GM23338 (cell line): ENCODE data around the gene CRYL1. TPM values are rescaled to one million over a fixed set of nuclear protein-coding genes. Genes with fewer than 3 reads are reported as not detected.

Experiments
- ATAC-seq: fragments of 200-7000 bp; cut with Tn5 transposase; 3 replicates; pipeline ENCODE4 v1.9.1; 2020
- DNase-seq: peaks from one replicate; pipeline ENCODE4 v3.0.0-alpha.2; 2015; ENCODE audit warnings: low spot score
- H2AFZ ChIP-seq: fragments of 200-600 bp; sonication (generic); 2 replicates; pipeline ENCODE4 v1.8.0; 2016; ENCODE audit warnings: antibody characterized with exemption, mild to moderate bottlenecking, moderate library complexity
- H3F3A ChIP-seq: fragments of 200-600 bp; sonication (generic); replicated peaks from 2 replicates; pipeline ENCODE4 v1.8.0; 2017; ENCODE audit warnings: antibody characterized with exemption, mixed run types, low read depth
- H3K27ac ChIP-seq: fragments of 200-600 bp; sonication (generic); 2 replicates; pipeline ENCODE4 v1.6.1; 2016; ENCODE audit warnings: low read depth
- H3K27me3 ChIP-seq: fragments of 200-600 bp; sonication (generic); 2 replicates; pipeline ENCODE4 v1.8.0; 2016; ENCODE audit warnings: mild to moderate bottlenecking, mixed run types, moderate library complexity; ENCODE audit not compliant: insufficient read depth
- H3K36me3 ChIP-seq: fragments of 200-600 bp; sonication (generic); 2 replicates; pipeline ENCODE4 v1.8.0; 2016; ENCODE audit warnings: mild to moderate bottlenecking; ENCODE audit not compliant: insufficient read depth
- H3K4me1 ChIP-seq: fragments of 200-600 bp; sonication (generic); 2 replicates; pipeline ENCODE4 v1.8.0; 2016; ENCODE audit warnings: mild to moderate bottlenecking, moderate library complexity; ENCODE audit not compliant: insufficient read depth
- H3K4me2 ChIP-seq: fragments of 200-600 bp; sonication (generic); 2 replicates; pipeline ENCODE4 v1.7.1; 2017; ENCODE audit warnings: mixed run types
- H3K4me3 ChIP-seq: fragments of 200-600 bp; sonication (generic); 2 replicates; pipeline ENCODE4 v1.6.1; 2016; ENCODE audit warnings: mixed run types
- H3K79me2 ChIP-seq: fragments of 200-600 bp; sonication (generic); replicated peaks from 2 replicates; pipeline ENCODE4 v1.8.0; 2017; ENCODE audit warnings: mild to moderate bottlenecking; ENCODE audit not compliant: insufficient read depth
- H3K9me2 ChIP-seq: fragments of 200-600 bp; sonication (generic); 2 replicates; pipeline ENCODE4 v1.8.0; 2017; ENCODE audit not compliant: insufficient read depth
- H4K20me1 ChIP-seq: fragments of 200-600 bp; sonication (generic); replicated peaks from 2 replicates; pipeline ENCODE4 v1.8.0; 2017; ENCODE audit warnings: mild to moderate bottlenecking; ENCODE audit not compliant: insufficient read depth
- H3K27ac Mint-ChIP-seq: 2 replicates; pipeline ENCODE4 v1.8.0; 2020; ENCODE audit warnings: inconsistent platforms, mild to moderate bottlenecking, moderate library complexity, mixed read lengths
- H3K27me3 Mint-ChIP-seq: 3 replicates; pipeline ENCODE4 v1.8.0; 2022; ENCODE audit warnings: low read depth, mild to moderate bottlenecking, moderate library complexity, mixed read lengths, inconsistent platforms; ENCODE audit not compliant: insufficient read depth, poor library complexity
- H3K36me3 Mint-ChIP-seq: 3 replicates; pipeline ENCODE4 v1.8.0; 2021; ENCODE audit warnings: low read depth, mild to moderate bottlenecking, inconsistent platforms, moderate library complexity, mixed read lengths
- H3K4me1 Mint-ChIP-seq: 3 replicates; pipeline ENCODE4 v1.8.0; 2020; ENCODE audit warnings: mild to moderate bottlenecking, inconsistent platforms, mixed read lengths
- H3K4me3 Mint-ChIP-seq: 3 replicates; pipeline ENCODE4 v1.8.0; 2021; ENCODE audit warnings: moderate library complexity, mild to moderate bottlenecking, inconsistent platforms, mixed read lengths
- H3K9me3 Mint-ChIP-seq: 3 replicates; pipeline ENCODE4 v1.8.0; 2020; ENCODE audit warnings: moderate library complexity, mild to moderate bottlenecking, inconsistent platforms, mixed read lengths
- CREB1 ChIP-seq: fragments of 250-450 bp; sonication (Bioruptor Pico); IDR thresholded peaks from 2 replicates; pipeline ENCODE4 v1.5.0; 2020; ENCODE audit warnings: low read depth, mild to moderate bottlenecking, moderate library complexity
- EZH2 ChIP-seq: fragments of 200-600 bp; sonication (generic); IDR thresholded peaks from one replicate; pipeline ENCODE4 v1.8.0; 2017; ENCODE audit warnings: antibody characterized with exemption, mild to moderate bottlenecking, low read depth; ENCODE audit not compliant: unreplicated experiment
- EZH2phosphoT487 ChIP-seq: fragments of 200-600 bp; sonication (generic); IDR thresholded peaks from one replicate; pipeline ENCODE4 v1.8.1; 2018; ENCODE audit warnings: antibody characterized with exemption; ENCODE audit not compliant: unreplicated experiment
- JUNB ChIP-seq: IDR thresholded peaks from one replicate; pipeline ENCODE4 v1.6.1; 2016; ENCODE audit warnings: antibody characterized with exemption; ENCODE audit not compliant: unreplicated experiment
- NANOG ChIP-seq: IDR thresholded peaks from 2 replicates; pipeline ENCODE4 v1.6.1; 2016; ENCODE audit warnings: antibody characterized with exemption, borderline replicate concordance
- POLR2AphosphoS5 ChIP-seq: IDR thresholded peaks from 2 replicates; pipeline ENCODE4 v1.6.1; 2016; ENCODE audit warnings: antibody characterized with exemption, low read depth
- STAT1 ChIP-seq: IDR thresholded peaks from one replicate; pipeline ENCODE4 v1.6.1; 2016; ENCODE audit warnings: antibody characterized with exemption; ENCODE audit not compliant: unreplicated experiment
- ZNF114 ChIP-seq: fragments of 250-450 bp; sonication (Bioruptor Pico); IDR thresholded peaks from 2 replicates; pipeline ENCODE4 v1.5.0; 2020; ENCODE audit warnings: mild to moderate bottlenecking, moderate library complexity
- ZNF331 ChIP-seq: fragments of 250-450 bp; sonication (Bioruptor Pico); IDR thresholded peaks from 2 replicates; pipeline ENCODE4 v1.5.0; 2020; ENCODE audit warnings: low read depth, mild to moderate bottlenecking, moderate library complexity
- polyA plus RNA-seq: library from polyadenylated mRNA; unstranded; fragments of >200 nt; fragmentation: Nextera tagmentation; extraction: Ambion mirVana; gene quantifications from 2 replicates; pipeline ENCODE4 v1.2.1, GENCODE V29; 2016
- total RNA-seq: library from RNA; depleted of rRNA; stranded (reverse); fragments of >200 nt; shearing (Covaris generic); gene quantifications from 2 replicates; pipeline ENCODE4 v1.2.3, GENCODE V29; 2014
- TF ChIP-seq, protein P1 (sequence below): IDR thresholded peaks from one replicate; pipeline ENCODE4 v1.6.1; 2018; ENCODE audit warnings: antibody characterized with exemption; ENCODE audit not compliant: unreplicated experiment
- TF ChIP-seq, protein P2 (sequence below): IDR thresholded peaks from 2 replicates; pipeline ENCODE4 v1.6.1; 2016; ENCODE audit warnings: antibody characterized with exemption
- TF ChIP-seq, protein P3 (sequence below): fragments of 250-450 bp; sonication (Bioruptor Pico); IDR thresholded peaks from 2 replicates; pipeline ENCODE4 v1.5.0; 2020; ENCODE audit warnings: mild to moderate bottlenecking, moderate library complexity

CRYL1 gene
- total and polyA plus RNA-seq, 2 experiments from 2014 or later = 2.2 to 2.6 TPM

DNA sequence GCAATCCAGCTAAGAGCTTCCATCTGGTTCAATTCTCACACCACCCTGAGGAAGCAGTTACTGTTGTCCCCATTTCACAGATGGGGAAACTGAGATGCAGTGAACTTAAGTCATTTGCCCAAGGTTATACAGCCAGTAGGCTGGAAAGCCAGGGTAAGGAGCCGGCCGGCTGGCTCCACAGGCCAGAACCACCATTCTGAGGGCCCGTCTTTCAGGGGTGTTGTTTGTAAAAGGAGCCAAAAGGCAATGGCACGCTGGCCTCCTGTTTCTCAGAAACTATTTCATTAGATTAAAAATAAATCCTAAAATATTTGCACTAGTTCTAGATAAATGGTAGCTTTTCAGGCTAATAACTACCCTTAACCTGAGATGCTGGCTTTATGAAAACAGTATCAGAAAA is 114.9 kb downstream of the CRYL1 start:
- H3K4me3 ChIP-seq = no peak overlapping the region
- H3K4me1 ChIP-seq = peaks cover 50% of the 10 kb centered on the region
- no peaks in the 10 kb centered on the region for H4K20me1 ChIP-seq
- no peak overlapping the region for H3K4me2 ChIP-seq
- no peaks in the 10 kb centered on the region for H3K79me2 ChIP-seq
- TF ChIP-seq, protein P1, sequence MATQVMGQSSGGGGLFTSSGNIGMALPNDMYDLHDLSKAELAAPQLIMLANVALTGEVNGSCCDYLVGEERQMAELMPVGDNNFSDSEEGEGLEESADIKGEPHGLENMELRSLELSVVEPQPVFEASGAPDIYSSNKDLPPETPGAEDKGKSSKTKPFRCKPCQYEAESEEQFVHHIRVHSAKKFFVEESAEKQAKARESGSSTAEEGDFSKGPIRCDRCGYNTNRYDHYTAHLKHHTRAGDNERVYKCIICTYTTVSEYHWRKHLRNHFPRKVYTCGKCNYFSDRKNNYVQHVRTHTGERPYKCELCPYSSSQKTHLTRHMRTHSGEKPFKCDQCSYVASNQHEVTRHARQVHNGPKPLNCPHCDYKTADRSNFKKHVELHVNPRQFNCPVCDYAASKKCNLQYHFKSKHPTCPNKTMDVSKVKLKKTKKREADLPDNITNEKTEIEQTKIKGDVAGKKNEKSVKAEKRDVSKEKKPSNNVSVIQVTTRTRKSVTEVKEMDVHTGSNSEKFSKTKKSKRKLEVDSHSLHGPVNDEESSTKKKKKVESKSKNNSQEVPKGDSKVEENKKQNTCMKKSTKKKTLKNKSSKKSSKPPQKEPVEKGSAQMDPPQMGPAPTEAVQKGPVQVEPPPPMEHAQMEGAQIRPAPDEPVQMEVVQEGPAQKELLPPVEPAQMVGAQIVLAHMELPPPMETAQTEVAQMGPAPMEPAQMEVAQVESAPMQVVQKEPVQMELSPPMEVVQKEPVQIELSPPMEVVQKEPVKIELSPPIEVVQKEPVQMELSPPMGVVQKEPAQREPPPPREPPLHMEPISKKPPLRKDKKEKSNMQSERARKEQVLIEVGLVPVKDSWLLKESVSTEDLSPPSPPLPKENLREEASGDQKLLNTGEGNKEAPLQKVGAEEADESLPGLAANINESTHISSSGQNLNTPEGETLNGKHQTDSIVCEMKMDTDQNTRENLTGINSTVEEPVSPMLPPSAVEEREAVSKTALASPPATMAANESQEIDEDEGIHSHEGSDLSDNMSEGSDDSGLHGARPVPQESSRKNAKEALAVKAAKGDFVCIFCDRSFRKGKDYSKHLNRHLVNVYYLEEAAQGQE = no peak
- TF ChIP-seq ZNF331 (no peak), STAT1 (no peak), EZH2 (no peak), POLR2AphosphoS5 (no peak), NANOG (no peak), CREB1 (CRISPR knock-in tag) (no peak), JUNB (no peak), ZNF114 (no peak)
- H3K27me3 ChIP-seq = peaks cover 25% of the 10 kb centered on the region
- Mint-ChIP-seq H3K4me3 (no peak overlapping the region), H3K27ac (no peak overlapping the region), H3K27me3 (peaks cover 16% of the 10 kb centered on the region), H3K9me3 (peaks cover 2% of the 10 kb centered on the region; the same call in 1 of the 3 replicates), H3K4me1 (peaks cover 51% of the 10 kb centered on the region), H3K36me3 (no peaks in the 10 kb centered on the region; the same call in 2 of the 3 replicates)
- H3F3A ChIP-seq = no peaks in the 10 kb centered on the region; the same call in 1 of the 2 replicates
- no peak overlapping the region for H2AFZ ChIP-seq
- ATAC-seq (no peak), DNase-seq (no peak)
- no peaks in the 10 kb centered on the region for H3K36me3 ChIP-seq
- H3K9me2 ChIP-seq = no peaks in the 10 kb centered on the region
- H3K27ac ChIP-seq = no peak overlapping the region

DNA sequence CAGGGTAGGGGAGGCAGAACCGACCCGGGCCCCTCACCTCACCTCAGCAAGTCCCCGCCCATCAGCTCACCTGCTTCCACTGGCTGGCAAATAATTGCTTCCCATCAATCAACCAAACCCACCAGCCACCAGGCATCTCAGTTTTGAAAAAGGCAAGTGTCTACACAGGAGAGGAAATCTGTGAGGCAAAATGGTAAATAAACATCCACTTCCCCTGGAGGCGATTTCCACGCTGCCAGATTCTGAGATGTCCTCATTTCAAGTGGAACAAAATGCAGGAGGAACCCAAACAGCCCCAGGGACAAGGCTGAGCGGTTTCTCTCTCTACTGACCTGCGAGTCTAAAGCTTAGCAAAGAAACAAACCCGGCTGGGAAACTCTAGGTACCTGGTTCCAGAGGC is 117.5 kb downstream of the CRYL1 start:
- H3K9me3 Mint-ChIP-seq = no peaks in the 10 kb centered on the region; the same call in 2 of the 3 replicates
- ATAC-seq (no peak), DNase-seq (no peak)
- H3K4me1 ChIP-seq = peaks cover 40% of the 10 kb centered on the region
- peaks cover 41% of the 10 kb centered on the region for H3K4me1 Mint-ChIP-seq
- no peak overlapping the region for H3K27ac ChIP-seq
- no peaks in the 10 kb centered on the region; the same call in 2 of the 3 replicates for H3K36me3 Mint-ChIP-seq
- no peak overlapping the region for H2AFZ ChIP-seq
- H3F3A ChIP-seq = no peaks in the 10 kb centered on the region
- no peaks in the 10 kb centered on the region for H3K79me2 ChIP-seq
- H3K27me3 ChIP-seq = no peaks in the 10 kb centered on the region
- no peaks in the 10 kb centered on the region for H3K9me2 ChIP-seq
- no peak overlapping the region for H3K27ac Mint-ChIP-seq
- H3K27me3 Mint-ChIP-seq = peaks cover 5% of the 10 kb centered on the region
- no peaks in the 10 kb centered on the region for H3K36me3 ChIP-seq
- no peak overlapping the region for H3K4me3 ChIP-seq
- no peaks in the 10 kb centered on the region for H4K20me1 ChIP-seq
- H3K4me3 Mint-ChIP-seq = no peak overlapping the region
- H3K4me2 ChIP-seq = no peak overlapping the region
- TF ChIP-seq ZNF114 (no peak), NANOG (no peak), CREB1 (CRISPR knock-in tag) (no peak), EZH2phosphoT487 (no peak), STAT1 (no peak), POLR2AphosphoS5 (no peak), EZH2 (no peak)
- TF ChIP-seq, protein P2, sequence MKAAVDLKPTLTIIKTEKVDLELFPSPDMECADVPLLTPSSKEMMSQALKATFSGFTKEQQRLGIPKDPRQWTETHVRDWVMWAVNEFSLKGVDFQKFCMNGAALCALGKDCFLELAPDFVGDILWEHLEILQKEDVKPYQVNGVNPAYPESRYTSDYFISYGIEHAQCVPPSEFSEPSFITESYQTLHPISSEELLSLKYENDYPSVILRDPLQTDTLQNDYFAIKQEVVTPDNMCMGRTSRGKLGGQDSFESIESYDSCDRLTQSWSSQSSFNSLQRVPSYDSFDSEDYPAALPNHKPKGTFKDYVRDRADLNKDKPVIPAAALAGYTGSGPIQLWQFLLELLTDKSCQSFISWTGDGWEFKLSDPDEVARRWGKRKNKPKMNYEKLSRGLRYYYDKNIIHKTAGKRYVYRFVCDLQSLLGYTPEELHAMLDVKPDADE = no peak
- TF ChIP-seq, protein P3, sequence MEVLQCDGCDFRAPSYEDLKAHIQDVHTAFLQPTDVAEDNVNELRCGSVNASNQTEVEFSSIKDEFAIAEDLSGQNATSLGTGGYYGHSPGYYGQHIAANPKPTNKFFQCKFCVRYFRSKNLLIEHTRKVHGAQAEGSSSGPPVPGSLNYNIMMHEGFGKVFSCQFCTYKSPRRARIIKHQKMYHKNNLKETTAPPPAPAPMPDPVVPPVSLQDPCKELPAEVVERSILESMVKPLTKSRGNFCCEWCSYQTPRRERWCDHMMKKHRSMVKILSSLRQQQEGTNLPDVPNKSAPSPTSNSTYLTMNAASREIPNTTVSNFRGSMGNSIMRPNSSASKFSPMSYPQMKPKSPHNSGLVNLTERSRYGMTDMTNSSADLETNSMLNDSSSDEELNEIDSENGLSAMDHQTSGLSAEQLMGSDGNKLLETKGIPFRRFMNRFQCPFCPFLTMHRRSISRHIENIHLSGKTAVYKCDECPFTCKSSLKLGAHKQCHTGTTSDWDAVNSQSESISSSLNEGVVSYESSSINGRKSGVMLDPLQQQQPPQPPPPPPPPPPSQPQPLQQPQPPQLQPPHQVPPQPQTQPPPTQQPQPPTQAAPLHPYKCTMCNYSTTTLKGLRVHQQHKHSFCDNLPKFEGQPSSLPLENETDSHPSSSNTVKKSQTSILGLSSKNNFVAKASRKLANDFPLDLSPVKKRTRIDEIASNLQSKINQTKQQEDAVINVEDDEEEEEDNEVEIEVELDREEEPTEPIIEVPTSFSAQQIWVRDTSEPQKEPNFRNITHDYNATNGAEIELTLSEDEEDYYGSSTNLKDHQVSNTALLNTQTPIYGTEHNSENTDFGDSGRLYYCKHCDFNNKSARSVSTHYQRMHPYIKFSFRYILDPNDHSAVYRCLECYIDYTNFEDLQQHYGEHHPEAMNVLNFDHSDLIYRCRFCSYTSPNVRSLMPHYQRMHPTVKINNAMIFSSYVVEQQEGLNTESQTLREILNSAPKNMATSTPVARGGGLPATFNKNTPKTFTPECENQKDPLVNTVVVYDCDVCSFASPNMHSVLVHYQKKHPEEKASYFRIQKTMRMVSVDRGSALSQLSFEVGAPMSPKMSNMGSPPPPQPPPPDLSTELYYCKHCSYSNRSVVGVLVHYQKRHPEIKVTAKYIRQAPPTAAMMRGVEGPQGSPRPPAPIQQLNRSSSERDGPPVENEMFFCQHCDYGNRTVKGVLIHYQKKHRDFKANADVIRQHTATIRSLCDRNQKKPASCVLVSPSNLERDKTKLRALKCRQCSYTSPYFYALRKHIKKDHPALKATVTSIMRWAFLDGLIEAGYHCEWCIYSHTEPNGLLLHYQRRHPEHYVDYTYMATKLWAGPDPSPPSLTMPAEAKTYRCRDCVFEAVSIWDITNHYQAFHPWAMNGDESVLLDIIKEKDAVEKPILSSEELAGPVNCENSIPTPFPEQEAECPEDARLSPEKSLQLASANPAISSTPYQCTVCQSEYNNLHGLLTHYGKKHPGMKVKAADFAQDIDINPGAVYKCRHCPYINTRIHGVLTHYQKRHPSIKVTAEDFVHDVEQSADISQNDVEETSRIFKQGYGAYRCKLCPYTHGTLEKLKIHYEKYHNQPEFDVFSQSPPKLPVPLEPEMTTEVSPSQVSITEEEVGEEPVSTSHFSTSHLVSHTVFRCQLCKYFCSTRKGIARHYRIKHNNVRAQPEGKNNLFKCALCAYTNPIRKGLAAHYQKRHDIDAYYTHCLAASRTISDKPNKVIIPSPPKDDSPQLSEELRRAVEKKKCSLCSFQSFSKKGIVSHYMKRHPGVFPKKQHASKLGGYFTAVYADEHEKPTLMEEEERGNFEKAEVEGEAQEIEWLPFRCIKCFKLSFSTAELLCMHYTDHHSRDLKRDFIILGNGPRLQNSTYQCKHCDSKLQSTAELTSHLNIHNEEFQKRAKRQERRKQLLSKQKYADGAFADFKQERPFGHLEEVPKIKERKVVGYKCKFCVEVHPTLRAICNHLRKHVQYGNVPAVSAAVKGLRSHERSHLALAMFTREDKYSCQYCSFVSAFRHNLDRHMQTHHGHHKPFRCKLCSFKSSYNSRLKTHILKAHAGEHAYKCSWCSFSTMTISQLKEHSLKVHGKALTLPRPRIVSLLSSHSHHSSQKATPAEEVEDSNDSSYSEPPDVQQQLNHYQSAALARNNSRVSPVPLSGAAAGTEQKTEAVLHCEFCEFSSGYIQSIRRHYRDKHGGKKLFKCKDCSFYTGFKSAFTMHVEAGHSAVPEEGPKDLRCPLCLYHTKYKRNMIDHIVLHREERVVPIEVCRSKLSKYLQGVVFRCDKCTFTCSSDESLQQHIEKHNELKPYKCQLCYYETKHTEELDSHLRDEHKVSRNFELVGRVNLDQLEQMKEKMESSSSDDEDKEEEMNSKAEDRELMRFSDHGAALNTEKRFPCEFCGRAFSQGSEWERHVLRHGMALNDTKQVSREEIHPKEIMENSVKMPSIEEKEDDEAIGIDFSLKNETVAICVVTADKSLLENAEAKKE (CRISPR knock-in tag) = no peak
